Activated CD8-positive, alpha-beta memory T cell treated with anti-CD3 and anti-CD28 coated beads for 36 hours (primary cell): ENCODE data around the gene SCGB1A1. TPM values are rescaled to one million over a fixed set of nuclear protein-coding genes. Genes with fewer than 3 reads are reported as not detected.

Experiments
- CTCF ChIA-PET: fragments of 350-600 bp; sonication (Branson Sonifier 250); formaldehyde crosslinking; loops from one replicate; lab custom pipeline; 2021; ENCODE audit warnings: antibody characterized with exemption; lab: Charles Lee
- POLR2A ChIA-PET: fragments of 350-600 bp; sonication (Branson Sonifier 250); formaldehyde crosslinking; loops from one replicate; lab custom pipeline; 2021; ENCODE audit warnings: antibody characterized with exemption; lab: Charles Lee
- total RNA-seq, 2 experiments: library from RNA; stranded (reverse); gene quantifications; one replicate each; pipeline ENCODE4 v1.2.3, GENCODE V29; 2021

The SCGB1A1 gene
- total RNA-seq, 2 experiments from 2014 or later: not detected

DNA sequence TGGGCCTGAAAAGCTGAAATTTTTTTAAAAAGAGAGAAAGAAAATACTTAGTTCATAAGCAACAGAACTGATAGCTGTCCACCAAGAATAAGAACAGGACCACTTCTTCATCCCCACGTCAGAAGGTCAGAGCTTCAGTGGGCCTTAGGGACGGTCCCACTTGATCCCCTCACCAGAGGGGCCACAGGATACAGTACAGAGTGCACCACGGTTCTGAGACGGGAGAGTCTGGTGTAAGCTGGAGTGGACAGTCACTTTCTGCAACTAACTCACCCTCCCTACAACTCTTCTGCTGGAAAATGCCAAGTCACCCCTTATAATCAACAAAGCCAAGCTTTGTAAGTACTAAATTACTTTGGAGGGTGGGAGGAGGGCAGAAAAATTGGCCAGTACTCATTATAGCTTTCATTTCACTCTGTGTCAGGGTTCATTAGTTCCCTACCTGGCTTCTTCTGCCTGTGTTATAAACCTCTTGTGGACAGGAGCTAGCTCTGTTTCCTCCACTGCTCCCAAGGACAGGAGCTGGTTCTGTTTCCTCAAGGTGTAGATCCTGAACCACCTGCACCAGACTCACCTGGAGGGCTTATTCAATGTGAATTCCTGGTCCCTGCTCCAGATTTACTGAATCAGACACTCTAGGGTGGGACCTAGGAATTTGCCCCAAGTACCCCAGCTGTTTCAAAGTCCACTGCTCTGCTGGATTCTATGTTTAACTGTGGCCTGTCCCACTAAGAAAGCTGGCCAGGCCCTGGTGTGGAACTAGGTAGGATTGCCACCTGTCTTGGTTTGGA lies 39.6 kb downstream of the SCGB1A1 start:
- POLR2A ChIA-PET: no interaction called here
- CTCF ChIA-PET: interaction anchor here (1.0 to 1.2 kb wide), 3 partner anchors 35 to 448 kb away, joined by 3 to 5 read pairs (median 4); no protein-coding TSS in a partner anchor

- CTCF ChIA-PET: interaction anchor here (1.2 kb wide), 2 partner anchors 35 to 447 kb away, joined by 3 to 4 read pairs; no protein-coding TSS in a partner anchor
These were observed 40.2 kb downstream of the SCGB1A1 start for GRCh38 chr11:62459080-62459479.

GRCh38 chr11:62461740-62462507 lies 43.1 kb downstream of the SCGB1A1 start:
- POLR2A ChIA-PET: no interaction called here
- CTCF ChIA-PET: interaction anchor here (1.1 to 1.2 kb wide), 2 partner anchors 8 to 37 kb away, joined by 3 to 5 read pairs; no protein-coding TSS in a partner anchor

More at GRCh38 chr11:62459080-62459479, 40.2 kb downstream of the SCGB1A1 start:
- POLR2A ChIA-PET: no interaction called here

DNA sequence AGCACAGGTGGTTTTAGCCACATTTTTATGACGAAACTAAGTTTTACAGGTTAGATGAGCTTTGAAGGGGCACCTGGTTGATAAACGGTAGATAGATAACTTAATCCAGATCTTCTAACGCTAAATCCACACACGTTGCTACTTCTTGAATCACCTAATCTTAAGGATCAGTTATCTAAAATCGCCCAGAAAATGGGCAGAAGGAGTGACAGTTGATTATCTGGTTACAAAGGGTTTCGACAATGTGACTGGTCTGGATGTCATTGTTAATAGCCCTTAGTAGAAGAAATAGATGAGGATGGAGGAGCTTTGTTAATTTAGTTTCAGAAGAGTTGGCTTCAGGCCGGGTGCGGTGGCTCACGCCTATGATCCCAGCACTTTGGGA lies 43.7 kb downstream of the SCGB1A1 start:
- ChIA-PET CTCF (interaction anchor here (1.1 to 1.2 kb wide), 2 partner anchors 9 to 38 kb away, joined by 3 to 5 read pairs; no protein-coding TSS in a partner anchor), POLR2A (no interaction called here)

DNA sequence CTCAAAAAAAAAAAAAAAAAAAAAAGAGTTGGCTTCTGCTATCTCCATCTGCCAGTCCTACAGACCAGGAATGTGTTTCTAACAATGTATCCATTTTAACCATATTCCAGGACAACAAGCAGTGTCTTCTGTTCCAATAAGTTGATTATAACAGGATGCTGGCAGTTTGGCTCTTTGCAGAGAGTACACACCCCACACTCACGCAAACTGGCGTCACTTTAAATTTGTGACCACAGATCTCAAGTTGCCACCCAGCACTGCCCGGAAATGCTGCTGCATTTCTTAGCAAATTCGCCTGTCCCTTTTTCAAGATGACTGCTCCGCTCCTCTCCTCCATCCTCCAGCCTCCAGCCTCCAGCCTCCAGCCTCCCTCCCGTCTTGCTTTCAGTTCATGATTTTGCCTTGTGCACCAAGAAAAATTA lies 44.3 kb downstream of the SCGB1A1 start:
- ChIA-PET POLR2A (no interaction called here), CTCF (no interaction called here)

DNA sequence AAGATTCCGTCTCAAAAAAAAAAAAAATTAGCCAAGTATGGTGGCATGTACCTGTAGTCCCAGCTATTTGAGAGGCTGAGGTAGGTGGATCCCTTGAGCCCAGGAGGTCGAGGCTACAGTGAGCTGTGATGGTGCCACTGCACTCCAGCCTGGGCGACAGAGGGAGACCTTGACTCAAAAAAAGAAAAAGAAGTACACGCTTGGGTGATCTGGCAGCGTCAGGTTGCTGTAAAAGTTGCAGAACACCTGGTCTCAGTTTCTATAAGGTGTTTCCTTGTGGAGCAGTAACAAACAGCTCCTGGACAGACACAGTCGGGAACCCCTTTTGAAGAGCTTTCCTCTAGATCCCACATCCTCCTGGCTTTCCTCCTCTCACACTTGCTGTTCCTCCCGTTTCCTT lies 45.8 kb downstream of the SCGB1A1 start:
- POLR2A ChIA-PET: interaction anchor here (0.6 kb wide), 1 partner anchor 1006 kb away, joined by 3 read pairs; no protein-coding TSS in a partner anchor
- CTCF ChIA-PET: no interaction called here

GRCh38 chr11:62466444-62466843 lies 47.6 kb downstream of the SCGB1A1 start:
- ChIA-PET POLR2A (no interaction called here), CTCF (interaction anchor here (0.7 kb wide), 1 partner anchor 23 kb away, joined by 4 read pairs; no protein-coding TSS in a partner anchor)

- POLR2A ChIA-PET: interaction anchor here (0.6 kb wide), 2 partner anchors 20 to 80 kb away, joined by 5 to 9 read pairs; no protein-coding TSS in a partner anchor
- CTCF ChIA-PET: no interaction called here
These were observed 49.7 kb downstream of the SCGB1A1 start for GRCh38 chr11:62468577-62468976.

DNA sequence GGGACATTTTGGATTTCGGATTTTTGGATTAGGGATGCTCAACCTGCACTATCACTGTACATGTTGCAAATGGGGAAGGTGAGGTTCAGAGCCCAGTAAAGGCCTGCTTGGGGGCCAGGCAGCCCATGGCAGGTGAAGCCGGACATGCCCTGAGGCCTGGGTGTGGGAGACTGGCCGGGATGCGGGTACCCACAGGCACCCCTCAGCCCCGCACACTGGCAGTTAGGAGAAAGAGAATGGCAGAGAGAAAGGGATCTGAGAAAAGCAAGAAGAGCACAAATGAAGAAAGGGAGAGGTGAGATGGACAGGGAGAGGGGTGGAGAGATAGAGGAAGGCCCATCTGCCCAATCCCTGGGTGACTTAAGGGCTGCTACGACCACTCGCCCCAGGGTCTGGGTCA lies 52.8 kb downstream of the SCGB1A1 start:
- ChIA-PET CTCF (no interaction called here), POLR2A (no interaction called here)

- ChIA-PET POLR2A (no interaction called here), CTCF (interaction anchor here (0.6 kb wide), 1 partner anchor 816 kb away, joined by 3 read pairs; no protein-coding TSS in a partner anchor)
These were observed 53.4 kb downstream of the SCGB1A1 start for GRCh38 chr11:62472063-62472884.

Other genes starting within 250 kb of the SCGB1A1 start
- gene SCGB1D1, start 228.8 kb upstream of the SCGB1A1 start, total RNA-seq: not detected
- not detected for gene SCGB2A1, start 210.4 kb upstream of the SCGB1A1 start, total RNA-seq
- not detected for gene SCGB1D2, start 176.8 kb upstream of the SCGB1A1 start, total RNA-seq
- gene SCGB2A2, start 148.9 kb upstream of the SCGB1A1 start, total RNA-seq: not detected
- gene SCGB1D4, start 120.0 kb upstream of the SCGB1A1 start, total RNA-seq: not detected
- 10 to 100 TPM in 1 of 2 experiments, 1 to 10 TPM in 1; 6.8 to 10.4 TPM for gene ASRGL1, start 81.6 kb upstream of the SCGB1A1 start, total RNA-seq
- gene AHNAK, start 127.8 kb downstream of the SCGB1A1 start, total RNA-seq: 10 to 100 TPM; 70.7 to 75.1 TPM
- 1,000 to 10,000 TPM; 1,860 to 1,862 TPM for gene EEF1G, start 154.9 kb downstream of the SCGB1A1 start, total RNA-seq
- 10 to 100 TPM; 30.9 to 33.0 TPM for gene TUT1, start 172.5 kb downstream of the SCGB1A1 start, total RNA-seq
- gene MTA2, start 182.8 kb downstream of the SCGB1A1 start, total RNA-seq: 100 to 1,000 TPM; 214 to 216 TPM
- 100 to 1,000 TPM; 126 to 131 TPM for gene EML3, start 193.7 kb downstream of the SCGB1A1 start, total RNA-seq
- gene ROM1, start 194.2 kb downstream of the SCGB1A1 start, total RNA-seq: 1 to 10 TPM; 3.0 to 3.2 TPM
- gene B3GAT3, start 203.0 kb downstream of the SCGB1A1 start, total RNA-seq: 10 to 100 TPM; 72.5 to 77.8 TPM
- gene GANAB, start 227.6 kb downstream of the SCGB1A1 start, total RNA-seq: 100 to 1,000 TPM; 214 to 215 TPM
- gene INTS5, start 234.3 kb downstream of the SCGB1A1 start, total RNA-seq: 10 to 100 TPM; 43.9 to 44.5 TPM
- 100 to 1,000 TPM; 160 to 172 TPM for gene C11orf98, start 246.2 kb downstream of the SCGB1A1 start, total RNA-seq
- 10 to 100 TPM; 46.9 to 51.0 TPM for gene CSKMT, start 246.3 kb downstream of the SCGB1A1 start, total RNA-seq